GM03348 (cell line): ENCODE measurements around the gene RNF151.
"Not testable (repeated sequence)": the region's sequence is repeated elsewhere in the genome, so short reads cannot be mapped to it uniquely, and the experiment has no call there.

ENCODE experiments used
- DNase-seq: peaks from one replicate; pipeline ENCODE4 v3.0.0; 2012; ENCODE audit warnings: low spot score

Gene RNF151

DNA sequence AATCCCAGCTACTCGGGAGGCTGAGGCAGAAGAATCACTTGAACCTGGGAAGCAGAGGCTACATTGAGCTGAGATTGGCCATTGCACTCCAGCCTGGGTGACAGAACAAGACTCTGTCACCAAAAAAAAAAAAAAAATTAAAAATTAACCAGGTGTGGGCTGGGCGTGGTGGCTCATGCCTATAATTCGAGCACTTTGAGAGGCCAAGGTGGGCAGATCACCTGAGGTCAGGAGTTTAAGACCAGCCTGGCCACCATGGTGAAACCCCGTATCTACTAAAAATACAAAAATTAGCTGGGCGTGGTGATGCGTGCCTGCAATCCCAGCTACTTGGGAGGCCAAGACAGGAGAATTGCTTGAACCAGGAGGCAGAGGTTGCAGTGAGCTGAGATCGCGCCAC, 26.8 kb upstream of the RNF151 start:
- DNase-seq, result not testable (repeated sequence)

DNA sequence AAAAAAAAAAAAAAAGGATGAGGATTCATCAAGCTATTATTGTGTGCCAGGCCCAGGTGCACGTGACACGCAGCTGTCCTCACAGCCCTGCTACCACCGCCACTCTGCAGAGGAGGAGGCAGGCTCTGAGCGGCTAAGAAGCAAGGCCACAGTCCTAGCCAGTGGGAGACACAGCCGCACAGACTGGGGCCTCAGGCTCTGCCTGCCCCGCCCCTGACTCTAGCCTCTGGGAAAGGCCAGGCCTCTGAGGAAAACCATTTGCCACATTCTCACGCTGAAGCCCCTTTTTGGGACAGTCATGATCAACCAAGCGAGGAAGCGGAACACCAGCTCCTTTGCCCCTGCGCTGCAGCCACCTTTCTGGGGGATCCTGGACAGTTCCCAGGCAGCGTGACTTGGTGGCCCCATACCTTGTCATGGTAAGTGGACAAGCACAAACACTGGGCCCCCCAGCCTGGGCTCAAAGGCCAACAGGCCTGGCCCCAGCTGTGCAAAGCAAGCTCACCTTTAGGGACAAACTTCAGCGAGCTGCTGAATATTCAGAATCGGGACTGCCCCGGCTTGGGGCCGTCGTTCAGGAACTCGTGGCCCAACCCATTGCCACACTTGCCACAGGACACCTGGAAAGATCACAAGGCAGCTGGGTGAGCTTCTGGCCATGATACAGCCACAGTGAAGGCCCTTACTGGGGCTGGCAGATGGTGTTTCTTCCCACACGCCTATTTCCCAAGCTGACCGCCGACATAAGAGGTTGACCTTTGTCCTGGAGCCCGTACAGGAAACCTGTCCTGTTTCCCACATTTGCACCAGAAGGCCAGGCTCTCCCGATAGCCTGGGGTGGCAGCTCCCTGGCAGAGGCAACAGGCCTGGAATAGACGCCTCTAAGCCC, 26.1 kb upstream of the RNF151 start:
- no peak for DNase-seq

DNA sequence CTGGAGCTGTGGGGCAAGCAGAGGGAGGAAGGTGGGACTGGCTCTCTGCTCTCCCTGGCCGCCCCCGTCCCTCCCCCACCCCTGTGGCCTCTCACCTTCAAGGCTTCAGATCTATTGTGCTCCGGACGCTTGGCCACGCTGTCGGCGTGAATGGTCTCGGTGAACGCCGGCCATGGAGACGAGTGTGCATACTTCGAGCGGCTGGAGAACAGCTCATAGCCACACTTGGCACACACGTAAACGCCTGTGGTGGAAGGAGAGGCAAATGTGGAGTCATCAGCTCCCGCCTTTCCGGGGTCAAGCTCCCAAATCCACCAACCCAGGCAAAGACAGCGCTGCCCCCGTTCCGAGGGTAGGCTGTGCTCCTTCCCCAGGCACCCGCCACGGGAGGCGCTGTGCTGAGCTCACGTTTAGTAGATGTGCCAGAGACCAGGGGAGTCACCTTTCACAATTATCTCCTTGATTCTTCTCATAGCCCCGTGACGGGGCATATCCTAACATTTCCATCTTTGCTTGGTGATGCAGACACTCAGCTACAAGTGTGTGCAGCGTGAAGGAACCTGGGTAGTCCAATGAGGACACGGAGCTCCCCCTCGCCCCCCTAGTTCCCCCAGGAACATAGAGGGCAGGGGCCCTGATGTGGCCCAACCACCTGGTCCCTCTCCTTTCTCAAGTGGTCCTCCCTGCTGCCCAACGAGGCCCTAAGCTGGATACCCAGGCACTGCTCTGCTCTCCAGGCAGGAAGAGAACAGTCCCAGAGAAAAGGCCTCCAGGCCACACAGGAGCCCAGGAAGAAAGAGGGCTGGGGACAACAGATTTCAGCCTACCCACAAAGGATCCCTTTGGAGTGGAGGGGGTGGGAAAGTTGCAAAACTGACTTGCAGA, 25.3 kb upstream of the RNF151 start:
- no peak for DNase-seq

DNA sequence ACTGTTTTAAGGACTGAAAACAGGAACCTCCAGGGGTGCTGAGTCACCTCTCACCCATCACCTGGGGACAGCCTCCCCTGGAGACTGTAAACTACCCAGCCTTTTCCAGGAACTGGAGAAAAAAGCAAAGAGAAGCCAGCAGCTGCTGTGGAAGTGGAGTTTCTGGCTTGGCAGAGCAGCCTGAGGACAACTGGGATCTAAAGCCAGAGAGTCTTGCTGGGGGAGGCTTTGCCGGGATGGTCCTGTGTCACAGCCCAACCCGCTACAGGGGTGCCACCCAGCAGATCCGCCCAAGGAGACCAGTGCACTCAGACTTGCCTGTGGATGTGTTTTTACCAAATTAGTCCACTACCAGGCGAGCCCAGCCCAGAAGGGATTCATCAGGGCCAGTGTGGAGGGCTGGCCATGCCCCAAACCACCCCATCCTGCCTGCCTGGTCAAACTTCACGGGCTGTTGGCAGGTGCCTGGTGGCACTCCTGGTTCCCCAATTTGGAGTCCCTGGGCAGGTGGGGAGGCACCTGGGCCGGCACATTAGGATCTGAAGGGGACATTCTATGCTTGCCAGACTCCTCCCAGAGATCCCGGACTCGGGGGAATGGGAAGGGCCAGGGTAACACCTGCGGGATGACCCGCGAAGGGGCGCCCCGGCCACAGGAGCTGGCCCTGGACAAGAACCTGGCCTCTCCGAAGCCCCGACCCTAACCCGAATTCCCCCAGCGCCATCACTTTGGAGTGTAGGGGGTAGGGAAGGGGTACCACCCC, 24.4 kb upstream of the RNF151 start:
- no peak for DNase-seq

DNA sequence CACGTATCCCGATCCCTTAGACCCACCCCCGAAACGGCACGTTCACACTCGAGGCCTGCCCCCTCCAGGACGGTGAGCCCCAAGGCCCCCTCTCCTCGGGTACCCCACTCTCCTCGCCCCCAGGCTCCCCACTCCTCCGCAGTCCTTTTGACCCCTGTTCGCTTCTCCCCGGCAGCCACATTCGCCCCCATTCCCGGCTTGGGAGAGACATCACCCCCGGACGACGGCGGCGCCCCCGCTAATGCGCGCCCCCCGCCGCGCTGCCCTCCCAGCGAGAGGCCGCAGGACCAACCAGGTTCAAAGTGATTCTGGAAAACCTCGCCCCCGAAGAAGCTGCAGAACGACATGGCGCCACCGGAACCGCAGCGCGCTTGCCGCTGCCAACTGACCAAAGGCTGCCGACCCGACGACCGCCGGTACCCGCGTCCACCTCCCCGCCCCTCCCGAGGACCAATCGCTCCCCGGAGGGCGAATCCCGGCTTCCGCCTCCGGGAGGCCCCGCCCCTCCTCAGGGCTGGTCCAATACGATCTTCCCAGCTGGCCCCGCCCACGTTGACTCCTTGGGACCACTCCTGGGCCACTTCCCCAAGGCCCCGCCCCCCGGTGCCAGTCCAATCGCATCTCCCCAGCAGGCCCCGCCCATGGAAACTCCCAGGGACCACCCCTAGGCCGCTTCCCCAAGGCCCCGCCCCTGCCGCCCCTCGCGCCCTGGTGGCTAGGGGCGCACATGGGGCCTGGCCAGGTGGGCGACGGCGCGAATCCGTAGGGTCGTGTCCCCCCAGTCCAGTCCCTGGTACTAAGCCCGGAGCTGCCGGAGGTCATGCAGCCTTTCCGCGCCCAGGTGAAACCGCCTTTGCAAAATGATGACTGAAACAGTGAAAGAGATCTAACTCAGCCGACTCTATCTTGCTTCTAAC, 23.6 kb upstream of the RNF151 start, which contains the start of gene MSRB1:
MSRB1 (minus strand) TSS at position 390 of the 917 bp plus-strand sequence; CDS start at position 347, 43 bp downstream.
- DNase-seq, result peak; percentile 100

DNA sequence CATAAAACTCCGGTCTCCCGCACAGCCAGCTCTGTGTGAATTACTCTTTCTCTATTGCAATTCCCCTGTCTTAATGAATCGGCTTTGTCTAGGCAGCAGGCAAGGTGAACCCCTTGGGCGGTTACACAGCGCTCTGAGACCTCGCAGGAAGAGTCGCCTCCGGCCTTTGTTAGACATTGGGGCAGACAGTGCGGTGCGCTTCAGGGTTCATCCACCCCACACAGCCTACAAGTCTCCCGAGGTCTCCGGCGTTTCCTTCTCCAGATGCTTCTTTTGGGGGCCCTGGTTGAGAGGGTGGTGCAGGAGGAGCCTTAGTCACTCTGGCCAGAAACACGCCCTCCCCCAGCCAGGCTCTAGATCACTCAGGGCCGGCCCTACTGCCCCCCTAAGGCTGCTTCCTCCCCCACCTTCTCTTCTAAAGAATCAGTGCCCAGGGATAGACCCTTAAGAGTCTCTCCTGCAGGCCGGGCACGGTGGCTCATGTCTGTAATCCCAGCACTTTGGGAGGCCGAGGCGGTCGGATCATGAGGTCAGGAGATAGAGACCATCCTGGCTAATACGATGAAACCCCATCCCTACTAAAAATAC, 21.9 kb upstream of the RNF151 start:
- DNase-seq, result no peak

DNA sequence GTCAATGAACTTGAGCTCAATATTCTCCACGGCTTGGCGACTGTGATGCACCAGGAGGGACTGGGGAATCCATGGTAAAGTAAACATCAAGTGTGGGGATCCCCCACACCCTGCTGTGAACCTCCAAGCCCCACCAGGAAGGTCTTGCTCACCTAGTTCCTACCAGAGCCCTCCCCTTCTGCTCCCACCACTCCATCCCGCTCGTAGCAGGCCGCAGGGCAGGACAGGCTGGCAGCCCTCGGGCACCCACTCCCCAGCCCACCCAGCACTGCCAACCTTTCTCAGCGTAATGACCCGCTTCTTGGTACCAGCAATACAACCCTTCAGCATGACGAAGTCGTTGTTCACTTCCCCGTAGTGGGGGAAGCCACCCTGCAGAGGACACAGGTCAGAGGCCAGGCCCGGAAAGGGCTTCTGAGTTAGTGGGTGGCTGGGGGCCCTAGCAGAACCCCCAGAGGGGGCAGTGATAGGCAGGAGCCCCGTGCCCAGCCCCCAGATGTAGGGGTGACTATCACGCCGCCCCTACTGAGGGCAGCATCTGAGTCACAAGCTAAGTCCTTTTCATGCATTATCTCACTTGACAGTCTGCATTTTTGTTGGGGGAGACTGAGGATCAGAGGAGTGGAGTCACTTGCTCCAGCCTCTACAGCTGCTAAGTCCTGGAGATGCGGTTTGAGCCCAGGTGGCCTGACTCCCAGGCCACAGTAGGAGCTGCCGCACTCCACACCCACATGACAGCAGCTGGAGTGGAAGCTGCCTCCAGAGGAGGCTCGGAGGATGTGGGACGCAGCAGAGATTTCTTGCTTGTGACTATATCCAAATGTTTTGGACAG, 20.9 kb upstream of the RNF151 start:
- no peak for DNase-seq

DNA sequence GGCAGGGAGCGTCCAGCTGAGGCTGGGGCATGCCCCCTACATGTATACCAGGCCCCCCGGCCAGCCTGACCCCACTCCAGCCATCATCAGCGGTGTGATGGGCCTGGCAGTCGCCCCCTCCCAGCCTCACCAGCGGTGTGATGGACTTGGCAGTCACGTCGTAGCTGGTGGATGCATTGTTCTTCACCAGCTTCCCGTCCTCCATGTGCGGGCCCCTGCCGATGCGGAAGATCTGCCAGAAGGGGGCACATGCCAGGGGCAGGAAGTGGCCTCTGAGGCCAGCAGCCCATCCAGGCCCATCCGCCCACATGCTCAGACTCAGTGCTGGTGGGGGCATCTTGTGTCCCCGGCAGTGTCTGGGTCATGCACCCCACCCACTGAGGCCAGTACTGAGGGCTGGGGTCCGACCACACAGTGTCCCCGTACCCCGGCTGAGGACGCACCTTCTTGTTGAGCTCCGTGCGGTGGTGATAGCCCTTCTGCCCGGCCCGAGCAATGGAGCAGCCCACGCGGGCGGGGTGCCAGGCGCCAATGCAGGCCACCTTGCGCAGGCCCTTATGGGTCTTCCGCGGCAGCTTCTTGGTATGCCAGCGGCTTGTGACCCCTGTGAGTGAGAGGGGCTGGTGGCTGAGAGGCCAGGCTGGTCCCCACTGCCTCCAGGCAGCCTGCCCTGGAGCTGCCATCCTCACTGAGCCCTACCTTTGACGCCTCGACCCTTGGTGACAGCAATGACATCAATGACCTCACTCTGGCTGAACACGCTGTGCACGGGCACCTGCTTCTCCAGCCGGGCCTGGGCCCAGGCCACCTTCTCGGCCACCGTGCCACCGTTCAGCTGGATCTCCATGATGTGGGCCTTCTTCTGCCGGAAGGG, 19.9 kb upstream of the RNF151 start:
- no peak for DNase-seq

DNA sequence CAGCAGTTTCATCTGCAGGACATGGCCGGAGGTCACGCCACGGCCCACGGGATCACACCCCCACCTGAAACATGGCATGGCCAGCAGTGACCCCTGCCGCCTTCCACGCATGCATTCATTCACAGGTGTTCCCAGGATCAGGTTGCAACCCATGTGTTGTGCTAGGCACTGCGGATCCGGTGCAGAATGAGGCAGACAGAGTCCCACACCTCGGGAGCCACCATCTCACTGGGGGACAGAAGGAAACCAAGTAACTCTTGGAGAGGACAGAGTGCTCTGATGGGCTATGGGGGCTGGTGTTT, 19.3 kb upstream of the RNF151 start:
- DNase-seq, result no peak

DNA sequence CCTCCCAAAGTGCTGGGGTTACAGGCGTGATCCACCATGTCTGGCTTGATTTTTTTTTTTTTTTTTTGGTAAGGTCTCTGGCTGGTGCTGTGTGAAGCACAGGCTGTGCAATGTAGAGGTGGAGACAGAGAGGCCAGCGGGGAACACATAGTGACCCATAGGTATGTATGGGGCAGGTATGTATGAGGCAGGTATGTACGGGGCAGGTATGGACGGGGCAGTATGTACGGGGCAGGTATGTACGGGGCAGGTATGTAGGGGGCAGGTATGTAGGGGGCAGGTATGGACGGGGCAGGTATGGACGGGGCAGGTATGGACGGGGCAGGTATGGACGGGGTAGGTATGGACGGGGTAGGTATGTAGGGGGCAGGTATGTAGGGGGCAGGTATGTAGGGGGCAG, 17.1 kb upstream of the RNF151 start:
- no peak for DNase-seq

DNA sequence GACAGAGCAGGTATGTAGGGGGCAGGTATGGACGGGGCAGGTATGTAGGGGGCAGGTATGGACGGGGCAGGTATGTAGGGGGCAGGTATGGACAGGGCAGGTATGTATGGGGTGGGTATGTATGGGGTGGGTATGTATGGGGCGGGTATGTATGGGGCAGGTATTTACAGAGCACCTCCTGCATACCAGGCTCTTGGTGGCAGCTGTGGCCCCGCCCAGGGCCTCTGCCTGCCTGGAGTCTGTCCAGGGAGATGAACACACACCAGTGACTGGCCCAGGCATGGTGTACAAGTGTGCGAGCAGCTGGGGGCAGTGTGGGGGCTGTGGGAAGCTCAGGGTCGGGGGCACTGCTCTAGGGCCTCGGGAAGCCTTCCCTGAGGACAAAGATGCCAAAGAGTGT, 16.6 kb upstream of the RNF151 start:
- DNase-seq, result no peak

DNA sequence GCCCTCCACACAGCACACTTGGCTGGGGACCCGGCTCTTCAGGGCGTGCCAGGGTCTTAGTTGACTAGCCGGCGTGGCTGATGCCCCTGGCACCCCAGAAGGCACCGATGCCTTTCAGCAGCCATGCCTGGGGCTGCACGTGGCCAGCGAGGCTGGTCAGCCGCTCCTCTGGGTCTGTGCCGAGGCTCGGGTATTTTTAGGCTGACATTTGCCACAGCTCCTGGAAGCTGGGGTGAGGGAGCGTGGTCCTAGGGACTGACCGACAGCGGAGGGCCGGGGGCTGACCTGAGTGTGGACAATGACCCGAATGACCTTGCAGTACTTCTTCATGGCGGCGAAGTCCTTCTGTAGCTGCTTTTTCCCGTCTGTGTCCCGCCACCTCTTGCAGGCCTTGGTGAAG, 16.1 kb upstream of the RNF151 start:
- no peak for DNase-seq

DNA sequence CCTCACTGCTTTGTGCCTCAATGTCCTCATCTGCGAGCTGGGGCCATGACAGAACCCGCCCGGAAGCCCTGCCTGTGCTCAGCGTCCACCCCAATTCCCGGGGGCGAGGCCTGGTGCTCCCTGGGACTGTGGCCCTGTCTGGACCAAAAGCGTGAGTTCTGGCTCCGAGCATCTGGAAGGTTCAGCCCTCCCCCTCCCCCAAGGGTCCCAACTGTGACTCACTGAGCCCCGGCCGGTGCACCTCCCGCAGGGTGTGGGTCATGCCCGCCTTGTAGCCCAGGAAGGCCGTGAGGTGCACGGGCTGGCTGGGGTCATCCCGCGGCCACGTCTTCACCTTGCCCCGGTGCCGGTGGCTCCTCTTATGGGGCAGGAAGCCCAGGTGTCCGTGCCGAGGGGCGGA, 12.9 kb upstream of the RNF151 start:
- DNase-seq, result no peak

DNA sequence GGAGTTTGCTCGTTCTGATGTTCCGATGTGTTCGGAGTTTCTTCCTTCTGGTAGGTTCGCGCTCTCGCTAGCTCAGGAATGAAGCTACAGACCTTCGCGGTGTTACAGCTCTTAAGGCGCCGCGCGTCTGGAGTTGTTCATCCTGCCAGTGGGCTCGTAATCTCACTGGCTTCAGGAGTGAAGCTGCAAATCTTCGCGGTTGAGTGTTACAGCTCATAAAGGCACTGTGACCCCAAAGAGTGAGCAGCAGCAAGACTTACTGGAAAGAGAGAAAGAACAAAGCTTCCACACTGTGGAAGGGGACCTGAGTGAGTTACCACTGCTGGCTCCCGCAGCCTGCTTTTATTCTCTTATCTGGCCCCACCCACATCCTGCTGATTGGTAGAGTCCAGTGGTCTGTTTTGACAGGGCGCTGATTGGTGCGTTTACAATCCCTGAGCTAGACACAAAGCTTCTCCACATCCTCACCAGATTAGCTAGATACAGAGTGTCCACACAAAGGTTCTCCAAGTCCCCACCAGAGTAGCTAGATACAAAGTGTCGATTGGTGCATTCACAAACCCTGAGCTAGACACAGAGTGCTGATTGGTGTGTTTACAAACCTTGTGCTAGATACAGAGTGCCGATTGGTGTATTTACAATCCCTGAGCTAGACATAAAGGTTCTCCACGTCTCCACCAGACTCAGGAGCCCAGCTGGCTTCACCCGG, 9.1 kb upstream of the RNF151 start:
- DNase-seq, result not testable (repeated sequence)

DNA sequence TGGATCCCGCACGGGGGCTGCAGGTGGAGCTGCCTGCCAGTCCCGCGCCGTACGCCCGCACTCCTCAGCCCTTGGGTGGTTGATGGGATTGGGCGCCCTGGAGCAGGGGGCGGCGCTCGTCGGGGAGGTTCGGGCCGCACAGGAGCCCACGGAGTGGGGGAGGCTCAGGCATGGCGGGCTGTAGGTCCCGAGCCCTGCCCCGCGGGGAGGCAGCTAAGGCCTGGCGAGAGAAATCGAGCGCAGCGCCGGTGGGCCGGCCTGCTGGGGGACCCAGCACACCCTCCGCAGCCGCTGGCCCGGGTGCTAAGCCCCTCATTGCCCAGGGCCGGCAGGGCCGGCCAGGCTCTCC, 8.5 kb upstream of the RNF151 start:
- DNase-seq, result not testable (repeated sequence)

DNA sequence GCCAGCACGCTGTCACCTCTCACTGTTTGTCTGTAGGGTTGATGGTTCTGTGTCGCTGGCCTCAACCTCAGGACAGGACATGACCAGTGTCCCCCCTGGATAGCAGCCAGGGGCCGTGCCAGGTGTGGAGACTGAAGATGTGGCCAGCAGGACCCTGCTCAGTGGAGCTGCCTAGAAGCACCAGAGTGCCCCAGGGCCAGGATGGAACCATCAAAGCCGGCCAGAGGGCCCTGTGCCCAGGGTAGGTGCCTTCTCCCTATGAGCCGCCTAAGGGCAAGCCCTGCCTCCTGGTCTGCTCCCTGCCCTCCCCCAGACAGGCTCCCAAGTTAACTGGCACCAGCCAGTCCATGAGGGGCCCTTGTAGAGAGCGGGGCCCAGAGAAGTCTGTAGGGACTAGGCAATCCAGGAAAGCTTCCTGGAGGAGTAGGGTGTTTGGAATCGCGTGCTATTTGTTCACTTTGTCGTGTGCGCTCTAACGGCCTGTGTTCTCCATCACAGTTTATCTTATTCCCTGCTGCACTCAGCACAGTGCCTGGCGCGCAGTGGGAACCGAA, 7.9 kb upstream of the RNF151 start:
- DNase-seq, result no peak

DNA sequence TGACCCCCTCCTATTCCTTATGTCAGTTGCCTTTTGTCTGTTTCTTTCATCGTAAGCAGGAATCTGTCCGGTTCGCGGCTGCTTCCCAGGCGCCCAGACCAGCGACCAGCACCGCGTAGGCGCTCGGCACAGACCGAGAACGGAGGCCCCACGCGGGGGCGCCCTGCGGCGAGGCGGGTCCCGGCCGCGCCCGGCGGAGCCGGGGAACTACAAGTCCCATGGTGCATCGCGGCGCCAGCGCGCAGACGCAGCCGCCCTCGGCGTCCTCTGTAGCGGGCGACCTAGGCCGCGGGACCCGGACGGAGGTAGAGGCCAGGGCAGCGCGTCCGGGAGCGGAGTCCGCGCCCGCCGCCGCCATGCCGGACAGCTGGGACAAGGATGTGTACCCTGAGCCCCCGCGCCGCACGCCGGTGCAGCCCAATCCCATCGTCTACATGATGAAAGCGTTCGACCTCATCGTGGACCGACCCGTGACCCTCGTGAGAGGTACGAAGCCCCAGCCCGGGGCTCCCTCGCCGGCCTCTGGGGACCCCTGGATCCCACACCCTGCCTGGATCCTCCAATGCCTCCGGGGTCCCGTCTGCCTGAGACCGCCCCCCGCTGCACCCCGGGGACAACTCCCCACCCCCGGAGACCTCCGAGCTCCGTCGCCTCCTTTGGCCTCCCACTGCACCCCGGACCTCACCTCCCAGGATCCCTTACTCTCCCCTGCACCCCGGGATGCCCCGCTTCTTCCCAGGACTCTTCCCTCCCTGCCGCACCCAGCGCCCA, 7.2 kb upstream of the RNF151 start, which contains the start of gene NDUFB10:
NDUFB10 (plus strand) TSS at position 270 of the 771 bp plus-strand sequence; CDS start at position 357, 87 bp downstream.
- DNase-seq, result peak; percentile 95
